ENCODE measurements around the gene PDE4D.

DNA sequence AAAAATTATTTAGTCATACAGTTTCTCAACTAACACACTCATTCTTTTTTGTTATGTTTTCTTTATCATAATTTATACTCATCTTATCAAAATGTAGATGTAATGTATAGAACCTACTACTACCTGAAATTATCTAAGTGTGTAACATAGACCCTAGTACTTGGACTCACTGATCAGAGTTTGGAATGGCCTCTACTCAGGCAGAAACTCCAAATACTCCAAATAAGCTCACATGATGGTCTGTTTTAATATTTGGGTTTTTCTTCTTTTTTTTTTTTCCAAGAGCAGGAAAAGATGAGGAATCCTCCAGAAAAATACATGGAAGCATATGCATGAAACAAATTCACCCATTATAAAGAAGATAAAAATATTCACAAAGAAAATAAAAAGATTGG lies 126.3 kb downstream of the PDE4D start:
- TF ChIP-seq, protein P1, sequence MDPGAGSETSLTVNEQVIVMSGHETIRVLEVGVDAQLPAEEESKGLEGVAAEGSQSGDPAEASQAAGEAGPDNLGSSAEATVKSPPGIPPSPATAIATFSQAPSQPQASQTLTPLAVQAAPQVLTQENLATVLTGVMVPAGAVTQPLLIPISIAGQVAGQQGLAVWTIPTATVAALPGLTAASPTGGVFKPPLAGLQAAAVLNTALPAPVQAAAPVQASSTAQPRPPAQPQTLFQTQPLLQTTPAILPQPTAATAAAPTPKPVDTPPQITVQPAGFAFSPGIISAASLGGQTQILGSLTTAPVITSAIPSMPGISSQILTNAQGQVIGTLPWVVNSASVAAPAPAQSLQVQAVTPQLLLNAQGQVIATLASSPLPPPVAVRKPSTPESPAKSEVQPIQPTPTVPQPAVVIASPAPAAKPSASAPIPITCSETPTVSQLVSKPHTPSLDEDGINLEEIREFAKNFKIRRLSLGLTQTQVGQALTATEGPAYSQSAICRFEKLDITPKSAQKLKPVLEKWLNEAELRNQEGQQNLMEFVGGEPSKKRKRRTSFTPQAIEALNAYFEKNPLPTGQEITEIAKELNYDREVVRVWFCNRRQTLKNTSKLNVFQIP (CRISPR knock-in tag; IDR thresholded peaks at IDR 0.05; ENCODE audit: borderline replicate concordance, low read depth) = no peak
- TF ChIP-seq ZFP3 (CRISPR knock-in tag; IDR thresholded peaks at IDR 0.05) = no peak
- TF ChIP-seq, protein P2, sequence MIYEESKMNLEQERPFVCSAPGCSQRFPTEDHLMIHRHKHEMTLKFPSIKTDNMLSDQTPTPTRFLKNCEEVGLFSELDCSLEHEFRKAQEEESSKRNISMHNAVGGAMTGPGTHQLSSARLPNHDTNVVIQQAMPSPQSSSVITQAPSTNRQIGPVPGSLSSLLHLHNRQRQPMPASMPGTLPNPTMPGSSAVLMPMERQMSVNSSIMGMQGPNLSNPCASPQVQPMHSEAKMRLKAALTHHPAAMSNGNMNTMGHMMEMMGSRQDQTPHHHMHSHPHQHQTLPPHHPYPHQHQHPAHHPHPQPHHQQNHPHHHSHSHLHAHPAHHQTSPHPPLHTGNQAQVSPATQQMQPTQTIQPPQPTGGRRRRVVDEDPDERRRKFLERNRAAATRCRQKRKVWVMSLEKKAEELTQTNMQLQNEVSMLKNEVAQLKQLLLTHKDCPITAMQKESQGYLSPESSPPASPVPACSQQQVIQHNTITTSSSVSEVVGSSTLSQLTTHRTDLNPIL (CRISPR knock-in tag; IDR thresholded peaks at IDR 0.05; ENCODE audit: low read depth) = no peak
- TF ChIP-seq CSDC2 (CRISPR knock-in tag; IDR thresholded peaks at IDR 0.05) = no peak
- TF ChIP-seq, protein P3, sequence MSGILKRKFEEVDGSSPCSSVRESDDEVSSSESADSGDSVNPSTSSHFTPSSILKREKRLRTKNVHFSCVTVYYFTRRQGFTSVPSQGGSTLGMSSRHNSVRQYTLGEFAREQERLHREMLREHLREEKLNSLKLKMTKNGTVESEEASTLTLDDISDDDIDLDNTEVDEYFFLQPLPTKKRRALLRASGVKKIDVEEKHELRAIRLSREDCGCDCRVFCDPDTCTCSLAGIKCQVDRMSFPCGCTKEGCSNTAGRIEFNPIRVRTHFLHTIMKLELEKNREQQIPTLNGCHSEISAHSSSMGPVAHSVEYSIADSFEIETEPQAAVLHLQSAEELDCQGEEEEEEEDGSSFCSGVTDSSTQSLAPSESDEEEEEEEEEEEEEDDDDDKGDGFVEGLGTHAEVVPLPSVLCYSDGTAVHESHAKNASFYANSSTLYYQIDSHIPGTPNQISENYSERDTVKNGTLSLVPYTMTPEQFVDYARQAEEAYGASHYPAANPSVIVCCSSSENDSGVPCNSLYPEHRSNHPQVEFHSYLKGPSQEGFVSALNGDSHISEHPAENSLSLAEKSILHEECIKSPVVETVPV (CRISPR knock-in tag; IDR thresholded peaks at IDR 0.05) = no peak
- TF ChIP-seq ZC3H10 (CRISPR knock-in tag; IDR thresholded peaks at IDR 0.05) = no peak

Data from SK-N-SH treated with all-trans-retinoic acid at 6 μM for 48 hours (cell line).